Keratinocyte (primary cell): ENCODE results near the gene PRAMEF10.
"Not testable (repeated sequence)": the region's sequence is repeated elsewhere in the genome, so short reads cannot be mapped to it uniquely, and the experiment has no call there.

Experiments used
- EZH2 ChIP-seq: IDR thresholded peaks from one replicate; pipeline ENCODE4 v1.6.1; 2012; ENCODE audit warnings: inconsistent platforms, mild to moderate bottlenecking, low read length, moderate library complexity
- TF ChIP-seq, protein P1 (sequence below), 3 experiments: IDR thresholded peaks in 1 of 3; conservative IDR thresholded peaks in 1 of 3; optimal IDR thresholded peaks in 1 of 3; 2 replicates in 2 of 3; 3 replicates in 1 of 3; pipeline versions ENCODE3 to v1.5.1; 2011; ENCODE audit warnings: low read length in 3 of 3, mild to moderate bottlenecking in 3 of 3, moderate library complexity in 2 of 3, control low read depth in 1 of 3, inconsistent platforms in 1 of 3; ENCODE audit not compliant: insufficient read depth in 2 of 3; ENCODE audit errors: extremely low read depth in 1 of 3

DNA sequence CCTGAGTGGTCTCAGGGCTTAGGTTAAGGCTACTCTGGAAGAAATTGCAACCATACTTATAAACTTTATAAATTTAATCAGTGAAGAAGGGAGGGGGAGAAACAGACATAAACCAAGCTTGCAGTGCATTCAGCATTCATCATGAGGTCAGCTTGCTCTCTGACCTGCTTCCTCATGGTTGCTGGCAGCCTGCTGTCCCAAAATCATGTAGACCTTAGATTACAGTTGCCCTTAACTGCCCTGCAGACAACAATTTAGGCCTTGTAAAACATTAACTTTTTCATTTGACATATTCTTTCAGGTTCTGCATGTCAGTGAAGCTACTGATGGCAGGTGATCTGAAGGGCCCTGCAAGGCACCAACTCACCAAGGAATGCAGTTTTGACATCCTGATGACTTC, 1.1 kb upstream of the PRAMEF10 start:
- TF ChIP-seq, protein P1, sequence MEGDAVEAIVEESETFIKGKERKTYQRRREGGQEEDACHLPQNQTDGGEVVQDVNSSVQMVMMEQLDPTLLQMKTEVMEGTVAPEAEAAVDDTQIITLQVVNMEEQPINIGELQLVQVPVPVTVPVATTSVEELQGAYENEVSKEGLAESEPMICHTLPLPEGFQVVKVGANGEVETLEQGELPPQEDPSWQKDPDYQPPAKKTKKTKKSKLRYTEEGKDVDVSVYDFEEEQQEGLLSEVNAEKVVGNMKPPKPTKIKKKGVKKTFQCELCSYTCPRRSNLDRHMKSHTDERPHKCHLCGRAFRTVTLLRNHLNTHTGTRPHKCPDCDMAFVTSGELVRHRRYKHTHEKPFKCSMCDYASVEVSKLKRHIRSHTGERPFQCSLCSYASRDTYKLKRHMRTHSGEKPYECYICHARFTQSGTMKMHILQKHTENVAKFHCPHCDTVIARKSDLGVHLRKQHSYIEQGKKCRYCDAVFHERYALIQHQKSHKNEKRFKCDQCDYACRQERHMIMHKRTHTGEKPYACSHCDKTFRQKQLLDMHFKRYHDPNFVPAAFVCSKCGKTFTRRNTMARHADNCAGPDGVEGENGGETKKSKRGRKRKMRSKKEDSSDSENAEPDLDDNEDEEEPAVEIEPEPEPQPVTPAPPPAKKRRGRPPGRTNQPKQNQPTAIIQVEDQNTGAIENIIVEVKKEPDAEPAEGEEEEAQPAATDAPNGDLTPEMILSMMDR (optimal IDR thresholded peaks at IDR 0.05 in 1 of 3, IDR thresholded peaks at IDR 0.05 in 1 of 3, conservative IDR thresholded peaks at IDR 0.05 in 1 of 3; ENCODE audit: extremely low read depth in 1 of 3, insufficient read depth in 2 of 3, low read length in 3 of 3): not testable (repeated sequence)
- TF ChIP-seq EZH2: not testable (repeated sequence)
